HG03460 (cell line): Measurements from ENCODE around the gene NMT2.

Experiments
- ATAC-seq: cut with Tn5 transposase; IDR thresholded peaks from one replicate; pipeline ENCODE4 v1.9.1; 2021; ENCODE audit not compliant: unreplicated experiment

NMT2 gene

GRCh38 chr10:15146366-15146765, 22.1 kb downstream of the NMT2 start:
- no peak for ATAC-seq

- ATAC-seq: no peak
Observed at GRCh38 chr10:15144788-15145187, 23.7 kb downstream of the NMT2 start.

- peak; percentile 90 for ATAC-seq
Observed at GRCh38 chr10:15141136-15142054, 27.1 kb downstream of the NMT2 start.

GRCh38 chr10:15140698-15141097, 27.8 kb downstream of the NMT2 start:
- ATAC-seq: no peak

GRCh38 chr10:15137636-15138035, 30.9 kb downstream of the NMT2 start:
- no peak for ATAC-seq

GRCh38 chr10:15137036-15137359, 31.5 kb downstream of the NMT2 start:
- no peak for ATAC-seq

- no peak for ATAC-seq
Observed at GRCh38 chr10:15136129-15137035, 32.1 kb downstream of the NMT2 start.

GRCh38 chr10:15131330-15131729, 37.2 kb downstream of the NMT2 start:
- ATAC-seq: no peak

GRCh38 chr10:15124908-15125307, 43.6 kb downstream of the NMT2 start:
- ATAC-seq: no peak

- no peak for ATAC-seq
Observed at GRCh38 chr10:15124190-15124589, 44.3 kb downstream of the NMT2 start.

- ATAC-seq: no peak
Observed at GRCh38 chr10:15123749-15124184, 44.7 kb downstream of the NMT2 start.

GRCh38 chr10:15122477-15123030, 45.9 kb downstream of the NMT2 start:
- peak; percentile 85 for ATAC-seq

GRCh38 chr10:15121707-15122106, 46.8 kb downstream of the NMT2 start:
- no peak for ATAC-seq

- ATAC-seq: no peak
Observed at GRCh38 chr10:15120523-15120922, 48.0 kb downstream of the NMT2 start.

- no peak for ATAC-seq
Observed at GRCh38 chr10:15118615-15119014, 49.9 kb downstream of the NMT2 start.

- ATAC-seq: no peak
Observed at GRCh38 chr10:15116225-15116624, 52.3 kb downstream of the NMT2 start.

- ATAC-seq: no peak
Observed at GRCh38 chr10:15113766-15114165, 54.7 kb downstream of the NMT2 start.

- no peak for ATAC-seq
Observed at GRCh38 chr10:15112657-15113056, 55.8 kb downstream of the NMT2 start.

GRCh38 chr10:15106352-15107013, 62.0 kb downstream of the NMT2 start:
- no peak for ATAC-seq

- no peak for ATAC-seq
Observed at GRCh38 chr10:15103513-15103912, 65.0 kb downstream of the NMT2 start.

- ATAC-seq: no peak
Observed at GRCh38 chr10:15099886-15100285, 68.6 kb downstream of the NMT2 start.
